GM12865 (cell line): ENCODE measurements around the gene PSMB4.
"Not testable (repeated sequence)": the region's sequence is repeated elsewhere in the genome, so short reads cannot be mapped to it uniquely, and the experiment has no call there.

Source experiments
- DNase-seq: peaks from one replicate; pipeline ENCODE4 v3.0.0; 2010; ENCODE audit warnings: low read depth
- H3K4me3 ChIP-seq: 2 replicates; pipeline ENCODE4 v1.5.1; 2011; ENCODE audit warnings: mild to moderate bottlenecking, low read depth, low read length, control low read depth
- TF ChIP-seq, protein P1 (sequence below): IDR thresholded peaks from 2 replicates; pipeline ENCODE4 v1.5.1; 2011; ENCODE audit warnings: low read length, control low read depth, low read depth, inconsistent platforms; ENCODE audit not compliant: insufficient read depth; ENCODE audit errors: missing control alignments

PSMB4 gene

DNA sequence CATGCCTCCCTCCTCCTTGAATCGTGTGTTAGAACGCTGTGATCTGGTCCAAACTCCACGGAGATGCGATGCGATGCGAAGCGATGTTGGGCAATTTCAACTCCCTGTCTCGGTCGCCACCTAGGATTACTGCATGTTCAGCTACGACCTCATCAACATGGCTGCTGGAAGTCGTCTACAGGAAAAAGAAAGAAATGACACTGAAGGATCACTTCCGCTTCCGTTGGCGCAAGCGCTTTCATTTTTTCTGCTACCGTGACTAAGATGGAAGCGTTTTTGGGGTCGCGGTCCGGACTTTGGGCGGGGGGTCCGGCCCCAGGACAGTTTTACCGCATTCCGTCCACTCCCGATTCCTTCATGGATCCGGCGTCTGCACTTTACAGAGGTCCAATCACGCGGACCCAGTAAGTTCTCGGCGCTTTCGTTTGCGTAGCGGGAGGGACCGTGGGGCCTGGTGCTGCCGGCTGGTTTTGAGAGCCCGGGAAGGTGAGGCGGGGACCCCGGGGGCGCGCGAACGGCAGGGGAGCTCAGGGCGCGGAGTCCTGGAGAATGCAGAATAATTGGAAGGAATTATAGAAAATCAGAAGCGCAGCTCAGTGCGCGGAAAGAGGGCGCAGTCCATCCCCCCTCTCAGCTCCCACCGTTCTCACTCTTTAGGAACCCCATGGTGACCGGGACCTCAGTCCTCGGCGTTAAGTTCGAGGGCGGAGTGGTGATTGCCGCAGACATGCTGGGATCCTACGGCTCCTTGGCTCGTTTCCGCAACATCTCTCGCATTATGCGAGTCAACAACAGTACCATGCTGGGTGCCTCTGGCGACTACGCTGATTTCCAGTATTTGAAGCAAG, at the start of gene PSMB4:
Gene PSMB4, plus strand, starts transcription at position 250 of the 848 bp plus-strand sequence. Its CDS starts 15 bp downstream, at position 265.
- DNase-seq: peak; percentile 94
- TF ChIP-seq, protein P1, sequence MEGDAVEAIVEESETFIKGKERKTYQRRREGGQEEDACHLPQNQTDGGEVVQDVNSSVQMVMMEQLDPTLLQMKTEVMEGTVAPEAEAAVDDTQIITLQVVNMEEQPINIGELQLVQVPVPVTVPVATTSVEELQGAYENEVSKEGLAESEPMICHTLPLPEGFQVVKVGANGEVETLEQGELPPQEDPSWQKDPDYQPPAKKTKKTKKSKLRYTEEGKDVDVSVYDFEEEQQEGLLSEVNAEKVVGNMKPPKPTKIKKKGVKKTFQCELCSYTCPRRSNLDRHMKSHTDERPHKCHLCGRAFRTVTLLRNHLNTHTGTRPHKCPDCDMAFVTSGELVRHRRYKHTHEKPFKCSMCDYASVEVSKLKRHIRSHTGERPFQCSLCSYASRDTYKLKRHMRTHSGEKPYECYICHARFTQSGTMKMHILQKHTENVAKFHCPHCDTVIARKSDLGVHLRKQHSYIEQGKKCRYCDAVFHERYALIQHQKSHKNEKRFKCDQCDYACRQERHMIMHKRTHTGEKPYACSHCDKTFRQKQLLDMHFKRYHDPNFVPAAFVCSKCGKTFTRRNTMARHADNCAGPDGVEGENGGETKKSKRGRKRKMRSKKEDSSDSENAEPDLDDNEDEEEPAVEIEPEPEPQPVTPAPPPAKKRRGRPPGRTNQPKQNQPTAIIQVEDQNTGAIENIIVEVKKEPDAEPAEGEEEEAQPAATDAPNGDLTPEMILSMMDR: peak; percentile 35
- H3K4me3 ChIP-seq: peak within 1 kb of the TSS; percentile 59

DNA sequence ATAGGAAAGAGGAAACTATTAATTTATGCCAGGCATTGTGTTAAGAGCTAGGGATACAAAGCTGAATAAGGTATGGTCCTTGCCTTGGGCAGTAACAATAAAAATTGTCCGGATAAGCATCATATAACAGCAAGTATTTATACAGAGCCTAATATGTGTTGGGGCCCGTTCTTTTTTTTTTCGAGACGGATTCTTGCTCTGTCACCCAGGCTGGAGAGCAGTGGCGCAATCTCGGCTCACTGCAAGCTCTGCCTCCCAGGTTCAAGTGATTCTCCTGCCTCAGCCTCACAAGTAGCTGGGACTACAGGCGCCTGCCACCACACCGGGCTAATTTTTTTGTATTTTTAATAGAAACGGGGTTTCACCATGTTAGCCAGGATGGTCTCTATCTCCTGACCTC, 49.0 kb upstream of the PSMB4 start:
- not testable (repeated sequence) for H3K4me3 ChIP-seq, DNase-seq

DNA sequence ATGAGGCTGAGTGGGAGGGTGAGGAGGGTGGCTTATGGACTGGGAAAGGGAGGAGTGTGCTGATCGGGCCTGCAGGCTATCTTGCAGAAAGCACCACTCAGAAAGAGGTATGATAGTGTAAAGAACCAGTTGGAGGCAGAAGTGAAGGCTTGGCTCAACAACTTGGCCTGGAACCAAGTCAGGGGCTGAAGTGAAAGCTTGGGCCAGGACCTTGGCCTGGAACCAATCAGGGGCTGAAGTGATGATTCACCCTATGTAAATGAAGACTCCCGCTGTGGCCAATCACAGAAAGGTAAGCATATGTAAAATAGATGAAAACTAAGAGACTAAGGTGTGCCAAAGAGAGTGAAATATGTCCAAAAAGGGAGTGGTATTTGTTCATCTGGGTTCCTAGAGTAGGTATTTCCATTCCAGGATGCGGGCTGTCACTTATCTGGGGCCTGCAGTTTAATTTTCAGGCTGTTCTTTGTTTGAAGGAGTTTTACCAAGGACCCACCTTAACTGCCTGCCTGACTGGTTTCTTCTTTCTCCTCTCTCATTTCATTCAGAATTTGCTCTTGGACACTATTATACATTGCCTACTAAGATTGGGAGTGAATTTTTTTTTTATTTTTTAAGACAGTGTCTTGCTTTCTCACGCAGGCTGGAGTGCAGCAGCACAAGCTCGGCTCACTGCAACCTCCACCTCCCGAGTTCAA, 47.2 kb upstream of the PSMB4 start:
- TF ChIP-seq, protein P1: no peak
- DNase-seq: no peak
- H3K4me3 ChIP-seq: no peak overlapping the region

DNA sequence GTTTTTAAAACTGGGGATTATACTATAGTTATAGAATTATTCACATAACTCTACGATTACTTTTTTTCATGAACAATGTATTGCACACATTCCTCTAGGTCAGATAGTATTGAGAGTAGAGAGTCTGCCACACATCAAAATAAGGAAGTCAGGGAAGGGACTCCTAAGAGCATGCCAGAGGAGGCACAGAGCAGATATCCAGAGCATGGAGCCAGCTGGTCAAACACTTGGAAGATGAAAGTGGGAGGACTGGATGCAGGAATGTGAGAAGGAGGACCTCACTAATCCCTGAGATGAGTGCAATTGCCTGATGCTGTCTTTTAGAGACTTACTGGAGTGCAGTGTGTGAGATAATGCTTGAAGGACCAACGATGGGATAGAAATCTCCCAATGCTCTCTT, 42.7 kb upstream of the PSMB4 start:
- TF ChIP-seq, protein P1: no peak
- DNase-seq: no peak
- no peak overlapping the region for H3K4me3 ChIP-seq

DNA sequence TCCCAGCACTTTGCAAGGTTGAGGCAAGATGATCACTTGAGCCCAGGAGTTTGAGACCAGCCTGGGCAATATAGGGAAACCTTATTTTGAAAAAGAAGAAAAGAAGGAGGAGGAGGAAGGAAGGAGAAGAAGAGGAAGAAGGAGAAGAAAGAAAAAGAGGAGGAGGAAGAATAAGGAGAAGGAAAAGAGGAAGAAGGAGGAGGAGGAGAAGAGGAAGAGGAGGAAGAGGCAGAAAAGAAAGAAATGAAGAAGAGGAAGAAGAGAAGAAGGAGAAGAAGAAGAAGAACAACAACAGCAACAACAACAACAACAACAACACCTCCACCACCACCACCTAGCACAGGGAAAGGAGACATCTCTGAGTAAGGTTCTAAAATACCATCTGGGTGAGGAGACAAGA, 37.5 kb upstream of the PSMB4 start:
- H3K4me3 ChIP-seq: no peak overlapping the region
- no peak for DNase-seq
- TF ChIP-seq, protein P1: no peak

DNA sequence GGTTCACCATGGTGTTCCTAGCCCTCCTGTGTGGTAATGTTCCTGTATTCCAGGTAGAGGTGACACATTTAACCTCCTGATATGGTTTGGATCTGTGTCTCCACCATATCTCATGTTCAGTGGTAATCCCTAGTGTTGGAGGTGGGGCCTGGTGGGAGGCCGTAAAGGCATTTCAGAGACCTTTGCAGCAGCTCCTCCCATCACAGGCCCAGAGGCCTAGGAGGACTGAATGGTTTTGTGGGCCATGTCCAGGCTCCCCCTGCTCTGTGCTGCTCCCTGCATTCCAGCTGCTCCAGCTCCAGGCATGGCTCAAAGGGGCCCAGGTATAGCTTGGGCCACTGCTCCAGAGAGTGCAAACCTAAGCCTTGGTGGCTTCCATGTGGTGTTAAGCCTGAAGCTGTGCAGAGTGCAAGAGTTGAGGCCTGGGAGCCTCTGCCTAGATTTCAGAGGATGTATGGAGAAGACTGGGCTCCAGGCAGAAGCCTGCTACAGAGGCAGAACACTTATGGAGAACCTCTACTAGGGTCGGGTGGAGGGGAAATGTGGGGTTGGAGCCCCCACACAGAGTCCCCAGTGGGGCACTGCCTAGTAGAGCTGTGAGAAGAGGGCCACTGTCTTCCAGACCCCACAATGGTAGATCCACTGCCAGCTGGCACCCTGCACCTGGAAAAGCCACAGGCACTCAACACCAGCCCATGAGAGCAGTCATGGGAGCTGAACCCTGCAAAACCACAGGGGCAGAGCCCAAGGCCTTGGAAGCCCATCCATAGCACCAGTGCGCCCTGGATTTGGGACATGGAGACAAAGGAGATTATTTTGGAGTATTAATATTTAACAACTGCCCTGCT, 36.8 kb upstream of the PSMB4 start:
- no peak for DNase-seq
- no peak overlapping the region for H3K4me3 ChIP-seq
- TF ChIP-seq, protein P1: no peak

DNA sequence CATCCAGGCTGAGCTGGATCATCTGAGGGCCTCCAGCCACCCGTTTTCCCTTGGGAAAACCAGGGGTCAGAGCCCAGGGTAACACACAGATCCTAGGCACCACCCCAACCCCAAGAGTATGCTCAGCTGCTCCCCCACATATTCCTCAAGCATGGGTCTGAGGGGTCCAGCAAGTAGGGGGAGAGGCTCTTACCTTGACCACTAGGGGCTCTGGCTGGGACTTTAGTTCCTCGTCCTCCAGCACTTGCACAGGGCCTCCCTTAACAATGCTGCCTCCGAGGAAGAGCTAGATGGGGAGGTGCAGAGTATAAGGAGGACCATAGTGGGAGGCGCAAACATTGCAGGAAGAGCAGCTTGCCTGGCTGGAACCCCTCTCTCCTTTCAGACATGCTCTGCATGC, 34.4 kb upstream of the PSMB4 start:
- no peak overlapping the region for H3K4me3 ChIP-seq
- TF ChIP-seq, protein P1: peak; percentile 4
- DNase-seq: no peak
